HS-5 (cell line): ENCODE results near the gene STEAP1B.
"Not testable (repeated sequence)": the region's sequence is repeated elsewhere in the genome, so short reads cannot be mapped to it uniquely, and the experiment has no call there.

Experiments used
- DNase-seq: peaks from one replicate; pipeline ENCODE4 v3.0.0-alpha.2; 2012; ENCODE audit warnings: low read depth

The STEAP1B gene

DNA sequence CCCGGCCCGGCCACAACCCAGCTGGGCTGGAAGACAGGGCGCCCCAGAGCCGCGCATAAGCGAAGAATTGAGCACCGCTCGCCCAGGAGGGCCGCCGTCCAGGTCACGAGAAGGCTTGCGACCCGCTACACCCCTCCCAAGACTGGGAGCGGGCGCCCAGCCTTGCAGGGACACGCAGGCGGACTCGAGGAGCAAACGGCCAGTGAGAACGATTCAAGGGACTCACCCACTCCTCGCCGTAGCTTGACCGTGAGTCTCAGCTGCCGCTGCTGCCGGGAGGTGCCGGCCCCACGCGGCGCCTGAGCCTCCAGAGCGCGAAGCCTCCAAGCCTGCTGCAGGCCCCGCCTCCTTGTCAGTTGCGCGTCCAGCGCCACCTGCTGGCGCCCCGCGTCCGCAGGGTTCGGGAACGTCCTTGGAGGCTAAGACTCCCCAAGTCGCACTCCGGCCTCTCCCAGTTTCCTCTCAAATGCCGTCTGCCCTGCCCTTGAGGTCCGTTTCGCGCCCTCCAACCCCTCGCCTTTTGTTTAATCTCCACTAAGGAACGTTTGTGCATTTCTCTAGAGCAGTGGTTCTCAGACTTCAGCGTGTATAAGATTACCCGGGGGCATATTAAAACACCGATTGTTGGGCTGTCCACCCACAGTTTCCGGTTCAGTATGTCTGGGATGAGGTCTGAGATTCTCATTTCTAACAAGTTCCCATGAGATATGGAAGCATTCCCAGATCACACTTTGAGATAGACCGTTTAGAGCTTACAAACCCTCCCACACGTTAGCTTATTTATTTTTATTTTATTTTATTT is at the start of gene STEAP1B:
STEAP1B (minus strand) TSS at position 301 of the 802 bp plus-strand sequence. CDS start 5,333 bp downstream, outside the sequence.
- peak; percentile 93 for DNase-seq

DNA sequence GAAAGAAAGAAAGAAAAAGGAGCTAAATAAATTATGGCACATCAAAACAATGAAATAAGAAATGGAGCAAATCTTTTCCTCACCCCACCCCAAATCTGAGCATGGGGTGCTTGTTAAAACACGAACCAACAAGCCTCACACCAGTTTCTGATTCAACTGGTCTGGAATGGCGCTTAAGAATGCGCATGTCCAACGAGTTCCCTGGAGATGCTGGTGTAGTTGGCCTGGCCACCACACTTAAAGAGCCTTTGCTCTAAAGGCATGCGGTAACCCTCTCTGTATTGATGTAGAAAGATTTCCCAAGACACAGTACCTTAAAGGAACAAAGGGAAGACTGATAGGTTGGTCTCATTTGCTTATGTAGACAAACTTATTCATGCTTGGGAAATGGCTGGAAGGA is 49.1 kb upstream of the STEAP1B start:
- DNase-seq, result no peak

DNA sequence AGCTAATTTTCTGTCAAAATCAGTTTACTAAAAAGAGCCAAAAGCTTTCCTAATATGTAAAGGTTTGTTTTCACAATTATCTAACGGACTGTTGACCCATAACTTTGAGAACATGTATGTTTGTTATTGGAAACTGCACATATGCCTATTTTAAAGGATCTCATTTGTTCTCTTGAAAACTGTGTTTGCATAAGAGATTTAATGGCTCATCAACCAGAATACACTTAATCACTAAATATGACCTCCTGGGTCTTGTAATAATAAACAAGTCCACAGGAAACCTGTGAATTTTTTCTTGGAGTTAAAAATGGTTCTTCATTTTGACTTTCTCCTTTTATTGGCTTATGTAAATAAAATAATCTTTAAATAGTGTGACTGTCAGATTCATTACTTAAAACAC is 48.3 kb upstream of the STEAP1B start:
- DNase-seq, result no peak

DNA sequence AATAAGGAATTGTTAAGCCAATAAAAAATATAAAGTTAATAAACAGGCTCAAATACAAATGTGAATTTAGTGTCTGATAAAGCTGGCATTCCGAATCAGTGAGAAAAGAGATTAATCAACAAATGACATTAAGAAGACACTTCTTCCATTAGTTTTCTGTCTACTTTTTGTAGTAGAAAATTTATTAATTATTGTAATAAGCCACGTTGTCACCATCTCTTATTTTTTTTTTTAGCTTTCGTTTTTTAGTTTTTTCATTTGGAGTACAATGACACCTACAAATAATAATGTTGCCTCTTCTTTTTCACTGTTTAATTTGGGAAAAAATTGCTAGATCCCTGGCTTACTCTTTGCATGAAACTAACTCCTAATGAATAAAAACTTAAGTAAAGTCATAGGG is 46.8 kb upstream of the STEAP1B start:
- DNase-seq, result no peak

DNA sequence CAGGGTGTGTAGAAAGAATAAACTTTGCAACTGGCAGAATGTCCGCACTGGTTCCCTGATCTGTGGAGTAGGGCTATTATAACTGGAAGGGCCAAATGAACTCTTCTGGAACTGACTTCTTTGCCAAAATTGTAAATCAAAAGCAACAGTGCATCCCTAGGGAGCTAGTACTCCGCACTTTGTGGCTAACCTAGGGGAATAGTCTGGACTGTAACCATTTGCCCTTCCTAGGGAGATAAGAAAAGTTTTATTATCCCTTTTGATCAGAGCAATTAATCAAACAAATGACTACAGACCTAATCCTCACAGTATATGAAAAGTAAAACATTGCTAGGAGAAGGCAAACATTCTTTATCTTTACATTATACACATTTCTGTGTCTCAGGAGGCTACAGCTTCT is 45.5 kb upstream of the STEAP1B start:
- no peak for DNase-seq

DNA sequence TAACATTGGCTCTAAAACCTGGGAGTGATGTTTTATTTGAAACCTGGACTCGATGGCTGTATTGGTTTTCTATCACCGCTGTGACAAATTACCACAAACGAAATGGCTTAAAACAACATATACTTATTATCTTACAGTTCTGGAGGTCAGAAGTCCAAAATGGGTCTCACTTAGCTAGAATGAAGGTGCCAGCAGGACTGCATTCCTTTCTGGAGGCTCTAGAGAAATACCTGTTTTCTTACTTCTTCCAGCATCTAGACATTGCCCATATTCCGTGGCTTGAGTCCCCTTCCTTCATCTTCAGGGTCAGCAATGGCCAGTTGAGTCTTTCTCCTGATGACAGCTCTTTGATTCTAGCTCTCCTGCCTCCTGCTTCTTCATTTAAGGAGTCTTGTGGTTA is 44.3 kb upstream of the STEAP1B start:
- DNase-seq, result no peak

DNA sequence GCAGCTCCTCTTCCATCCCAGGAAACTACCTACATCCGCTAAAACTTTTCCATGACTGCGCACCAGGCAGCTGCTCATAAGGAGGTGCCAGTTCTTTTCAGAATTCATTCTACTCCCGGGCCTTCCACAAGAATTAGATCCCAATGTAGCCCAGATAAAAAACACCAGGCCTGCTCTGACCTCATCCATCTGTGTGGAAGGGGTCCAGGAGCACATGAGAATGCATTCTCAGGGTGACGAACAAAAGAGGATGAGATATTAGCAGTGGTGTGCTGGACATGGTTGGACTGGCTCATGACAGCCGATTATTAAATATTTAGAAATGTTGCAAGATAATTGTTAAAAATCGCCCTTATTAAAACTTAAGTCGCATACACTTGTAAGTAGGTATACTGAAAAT is 43.2 kb upstream of the STEAP1B start:
- DNase-seq, result no peak

DNA sequence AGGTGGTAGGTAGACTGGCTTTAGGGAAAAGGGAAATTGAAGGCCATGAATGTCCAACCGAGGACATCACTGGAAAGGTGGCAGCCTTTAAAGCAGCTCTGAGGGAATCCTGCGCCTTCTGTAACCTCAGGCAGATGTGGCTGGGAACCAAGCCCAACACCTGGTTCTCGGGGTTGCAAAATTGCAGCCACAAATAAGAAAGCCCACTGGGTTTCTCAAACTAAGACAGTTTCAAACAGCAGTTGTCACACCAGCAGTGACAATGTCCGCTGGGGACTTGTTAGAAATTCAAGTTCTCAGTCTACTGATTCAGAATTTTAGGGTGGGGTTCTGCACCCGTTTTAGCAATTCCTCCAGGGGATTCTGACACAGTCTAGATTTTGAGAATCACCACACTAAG is 42.7 kb upstream of the STEAP1B start:
- DNase-seq, result no peak

DNA sequence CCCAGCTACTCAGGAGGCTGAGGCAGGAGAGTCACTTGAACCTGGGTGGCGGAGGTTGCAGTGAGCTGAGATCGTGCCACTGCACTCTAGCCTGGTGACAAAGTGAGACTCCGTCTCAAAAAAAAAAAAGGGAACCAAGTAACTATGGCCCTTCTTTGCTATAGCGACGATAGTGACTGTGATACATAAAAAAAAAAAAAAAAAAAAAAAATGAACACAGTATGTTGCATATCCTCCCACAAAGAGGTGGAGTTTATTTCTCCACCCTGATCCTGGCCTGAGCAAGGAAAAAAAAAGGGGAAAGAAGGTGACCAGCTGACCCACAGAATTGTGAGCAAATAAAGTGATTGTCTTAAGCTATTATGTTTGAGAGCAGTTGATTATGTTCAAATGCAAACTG is 42.3 kb upstream of the STEAP1B start:
- DNase-seq, result no peak

DNA sequence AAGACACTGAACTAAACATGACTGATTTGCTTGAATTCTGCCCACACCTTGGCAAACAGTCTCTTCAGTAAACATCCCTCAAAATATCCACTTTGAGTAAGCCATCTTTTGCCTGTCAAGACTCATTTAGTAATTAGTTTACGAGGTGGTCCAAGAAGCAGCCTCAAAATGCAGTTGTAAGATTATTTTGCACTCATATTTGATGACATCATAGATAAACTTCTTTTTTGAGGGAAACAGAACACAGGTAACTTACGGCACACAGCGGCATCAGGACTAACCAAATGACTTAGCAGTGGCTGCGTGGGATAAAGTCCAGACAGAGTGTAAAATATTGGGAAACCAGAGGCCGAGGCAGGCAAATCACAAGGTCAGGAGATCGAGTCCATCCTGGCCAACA is 41.8 kb upstream of the STEAP1B start:
- no peak for DNase-seq

DNA sequence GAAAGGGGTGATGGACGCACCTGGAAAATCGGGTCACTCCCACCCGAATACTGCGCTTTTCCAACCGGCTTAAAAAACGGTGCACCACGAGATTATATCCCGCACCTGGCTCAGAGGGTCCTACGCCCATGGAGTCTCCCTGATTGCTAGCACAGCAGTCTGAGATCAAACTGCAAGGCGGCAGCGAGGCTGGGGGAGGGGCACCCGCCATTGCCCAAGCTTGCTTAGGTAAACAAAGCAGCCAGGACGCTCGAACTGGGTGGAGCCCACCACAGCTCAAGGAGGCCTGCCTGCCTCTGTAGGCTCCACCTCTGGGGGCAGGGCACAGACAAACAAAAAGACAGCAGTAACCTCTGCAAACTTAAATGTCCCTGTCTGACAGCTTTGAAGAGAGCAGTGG is 28.5 kb upstream of the STEAP1B start:
- not testable (repeated sequence) for DNase-seq

DNA sequence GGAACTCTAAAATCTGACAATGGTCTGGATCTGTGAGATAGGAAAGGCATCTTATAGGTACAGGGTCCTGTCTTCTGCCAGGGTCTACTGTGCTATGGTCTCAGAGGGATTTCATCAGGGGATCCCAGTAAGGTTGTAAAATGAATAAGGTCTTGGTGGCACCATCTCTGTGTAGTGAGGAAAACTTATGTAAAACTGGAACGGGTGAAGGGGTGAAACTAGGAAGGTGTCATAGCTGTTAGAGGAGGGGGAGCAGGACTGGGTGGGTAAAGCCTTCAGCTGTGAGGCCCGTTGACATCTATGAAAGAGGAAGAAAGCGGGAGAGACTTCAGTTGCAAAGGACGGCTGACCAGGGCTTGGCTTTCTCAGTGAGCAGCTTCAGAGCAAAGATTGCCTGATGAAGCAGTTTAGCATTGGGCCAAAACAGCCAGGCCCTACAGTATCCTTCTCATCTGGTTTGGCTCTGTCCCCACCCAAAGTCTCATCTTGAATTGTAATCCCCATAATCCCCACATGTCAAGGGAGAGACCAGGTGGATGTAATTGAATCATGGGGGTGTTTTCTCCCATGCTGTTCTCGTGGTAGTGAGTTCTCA is 24.5 kb upstream of the STEAP1B start:
- not testable (repeated sequence) for DNase-seq

DNA sequence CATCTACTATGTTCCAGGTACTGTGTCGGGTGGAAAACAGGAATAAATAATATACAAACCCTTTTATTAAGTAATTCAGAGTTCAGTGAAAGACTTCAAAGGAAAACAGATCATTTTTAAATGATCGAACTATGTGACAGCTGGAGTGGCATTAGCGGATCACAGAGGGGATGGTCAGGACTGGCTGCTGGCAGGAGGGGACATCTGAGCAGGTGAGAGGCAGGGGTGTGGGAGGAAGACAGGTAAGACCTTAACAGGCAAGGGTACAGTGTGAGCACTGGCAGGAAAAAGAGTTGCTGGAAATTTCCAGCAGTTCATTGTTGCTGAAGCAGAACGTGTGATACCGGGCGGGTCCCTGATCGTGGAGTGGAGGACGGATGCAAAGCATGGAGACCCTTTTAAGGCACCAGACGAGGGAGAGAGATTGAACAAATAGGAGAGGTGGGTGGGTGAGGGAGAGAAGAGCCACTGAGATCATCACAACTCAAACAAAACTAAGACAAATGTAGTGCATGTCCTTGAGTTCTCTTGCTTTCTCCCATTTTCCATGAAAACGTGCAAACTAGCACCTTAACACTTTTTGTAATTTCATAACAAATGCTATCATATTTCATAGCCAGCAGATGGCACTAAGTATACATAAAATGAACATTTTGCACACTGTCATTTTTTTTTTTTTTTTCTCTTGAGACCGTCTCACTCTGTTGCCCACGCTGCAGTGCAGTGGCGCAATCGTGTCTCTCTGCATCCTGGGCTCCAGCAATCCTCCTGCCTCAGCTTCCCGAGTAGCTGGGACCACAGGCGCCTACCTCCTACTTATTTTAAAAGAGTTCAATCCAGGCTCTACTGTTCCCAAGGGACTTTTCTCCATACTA is 23.7 kb upstream of the STEAP1B start:
- peak; percentile 16 for DNase-seq

DNA sequence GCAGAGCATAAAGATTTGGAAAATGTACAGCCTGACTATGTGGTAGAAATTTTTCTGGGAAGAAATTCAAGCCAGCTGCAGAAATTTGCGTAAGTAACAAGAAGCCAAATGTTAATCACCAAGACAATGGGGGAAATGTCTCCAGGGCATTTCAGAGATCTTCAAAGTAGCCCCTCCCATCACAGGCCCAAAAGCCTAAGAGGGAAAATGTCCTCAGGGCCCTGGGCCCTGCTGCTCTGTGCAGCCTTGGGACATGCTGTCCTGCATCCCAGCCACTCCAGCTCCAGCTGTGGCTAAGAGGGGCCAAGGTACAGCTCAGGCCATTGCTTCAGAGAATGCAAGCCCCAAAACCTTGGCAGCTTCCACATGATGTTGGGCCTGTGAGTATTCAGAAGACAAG is 19.6 kb upstream of the STEAP1B start:
- not testable (repeated sequence) for DNase-seq

DNA sequence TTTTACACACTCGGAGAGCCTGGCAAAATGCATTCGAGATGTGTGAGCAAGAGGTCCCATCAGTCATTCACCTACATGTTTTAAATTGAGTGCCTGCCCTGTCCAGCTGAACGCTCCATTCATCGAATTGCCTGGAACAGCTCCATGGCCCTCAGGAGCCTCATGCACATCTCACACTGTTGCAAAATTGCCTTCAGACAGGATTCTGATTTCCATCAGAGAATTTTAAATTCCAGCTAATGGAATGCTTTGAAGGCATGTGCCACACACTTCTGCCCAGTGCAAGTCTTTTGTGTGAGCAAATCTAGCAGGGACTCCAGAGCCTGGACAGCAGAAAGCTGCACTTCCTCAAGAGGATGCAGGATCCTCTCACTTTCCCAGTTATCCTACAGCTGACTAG is 17.0 kb upstream of the STEAP1B start:
- not testable (repeated sequence) for DNase-seq

DNA sequence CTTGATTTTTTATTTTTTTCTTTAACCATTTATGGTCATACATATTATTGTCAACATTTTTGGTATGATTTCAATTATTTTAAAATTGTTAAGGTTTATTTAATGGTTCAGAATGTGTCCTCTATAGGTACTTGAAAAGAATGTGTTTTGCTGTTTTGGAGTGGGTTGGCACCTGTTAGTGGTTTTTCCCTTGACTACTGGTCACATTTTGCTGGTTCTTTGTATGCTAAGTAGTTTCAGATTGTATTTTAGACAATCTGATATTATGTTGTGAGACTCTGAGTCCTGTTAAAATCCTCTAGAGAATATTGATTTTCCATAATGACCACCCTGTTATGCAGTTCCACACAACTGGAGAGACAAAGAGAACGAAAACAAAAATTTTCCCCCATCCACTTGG is 15.0 kb upstream of the STEAP1B start:
- not testable (repeated sequence) for DNase-seq

DNA sequence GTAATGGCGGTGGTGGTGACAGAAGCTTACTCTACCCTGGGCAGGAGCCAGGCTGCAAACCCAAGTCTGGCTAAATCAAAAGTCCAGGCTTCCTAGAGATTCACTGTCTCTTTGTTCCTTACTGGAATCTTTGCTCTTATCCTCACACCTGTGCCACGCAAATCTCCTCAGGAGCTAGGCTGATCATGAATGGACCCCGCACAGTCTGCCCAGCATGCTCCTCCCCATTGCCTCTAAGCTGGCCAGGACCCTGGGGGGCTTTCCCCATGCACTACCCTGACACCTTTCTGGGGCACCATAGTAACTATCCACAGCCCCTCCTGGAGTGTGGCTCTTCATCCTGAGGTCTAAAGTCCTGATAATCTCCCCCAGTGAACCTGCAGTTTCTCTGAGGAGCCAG is 7.3 kb upstream of the STEAP1B start:
- DNase-seq, result not testable (repeated sequence)

DNA sequence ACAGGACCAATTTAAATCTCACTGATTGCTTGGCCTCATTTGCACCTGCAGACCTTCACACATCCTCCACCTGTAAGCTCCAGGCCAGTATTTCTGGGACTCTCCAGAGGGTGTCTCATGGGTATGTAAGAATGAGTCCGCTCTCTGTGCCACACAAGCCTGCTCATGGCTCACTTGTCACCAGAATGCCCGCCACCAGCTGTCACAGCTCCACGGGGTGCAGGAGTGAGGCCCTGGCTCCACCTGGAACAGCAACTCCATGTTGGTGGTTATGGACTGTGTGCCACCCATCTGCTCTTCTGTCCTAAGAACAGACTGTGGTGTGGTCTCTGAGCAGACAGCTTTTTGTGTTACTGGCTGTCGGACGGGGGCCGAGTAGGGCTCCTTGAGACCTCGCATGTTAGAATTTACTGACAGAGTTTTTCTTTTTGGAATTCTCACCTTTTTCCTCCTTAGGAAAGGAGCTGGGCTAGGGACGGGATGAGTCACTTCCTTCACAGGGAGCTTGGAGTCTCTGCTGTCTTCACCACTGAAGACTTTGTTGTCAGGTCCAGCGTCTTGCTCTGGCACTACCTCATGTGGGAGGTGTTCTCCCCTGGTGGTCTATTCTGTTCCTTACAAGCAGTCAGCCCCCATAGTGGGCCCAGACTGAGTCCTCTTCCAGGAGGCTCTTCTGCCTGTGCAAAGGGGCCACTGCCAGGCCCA is 6.5 kb upstream of the STEAP1B start:
- DNase-seq, result not testable (repeated sequence)

DNA sequence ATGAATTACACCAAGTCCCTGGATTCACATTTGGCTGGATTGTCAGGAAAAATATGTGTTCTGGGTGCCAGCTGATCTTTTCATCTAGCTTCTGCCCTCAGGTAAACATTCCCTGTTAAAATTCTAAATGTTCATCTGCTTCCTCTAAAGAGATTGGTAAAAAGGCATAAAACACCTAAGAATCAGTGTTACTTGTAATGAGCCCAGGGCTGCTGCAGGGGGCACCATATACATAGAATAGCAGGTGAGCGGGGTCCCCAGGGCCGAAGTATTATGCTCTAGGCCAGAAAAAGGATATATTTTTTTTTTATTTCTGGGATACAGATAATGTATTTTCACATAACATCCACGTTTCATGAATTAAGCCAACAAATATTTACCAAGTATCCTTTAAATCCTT is 4.5 kb upstream of the STEAP1B start:
- DNase-seq, result not testable (repeated sequence)

DNA sequence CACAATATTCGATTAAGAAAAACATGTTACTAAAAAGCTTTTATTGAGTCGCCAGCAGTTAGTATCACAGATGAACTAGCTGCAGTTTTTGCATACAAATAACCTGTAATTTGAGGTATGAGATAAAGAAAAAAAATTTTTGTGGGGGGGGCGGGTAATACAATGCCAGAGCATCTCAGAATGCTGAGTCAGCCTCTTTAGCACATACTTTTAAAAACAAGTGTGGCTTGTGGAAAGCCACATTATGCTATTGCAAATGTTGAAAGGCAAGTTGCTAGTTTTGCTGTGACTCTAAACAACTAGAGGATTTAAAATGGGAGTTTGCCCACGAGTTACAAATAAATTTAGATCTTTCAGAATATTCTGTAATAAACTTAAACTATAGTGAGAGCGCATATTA is 2.1 kb upstream of the STEAP1B start:
- DNase-seq, result not testable (repeated sequence)

DNA sequence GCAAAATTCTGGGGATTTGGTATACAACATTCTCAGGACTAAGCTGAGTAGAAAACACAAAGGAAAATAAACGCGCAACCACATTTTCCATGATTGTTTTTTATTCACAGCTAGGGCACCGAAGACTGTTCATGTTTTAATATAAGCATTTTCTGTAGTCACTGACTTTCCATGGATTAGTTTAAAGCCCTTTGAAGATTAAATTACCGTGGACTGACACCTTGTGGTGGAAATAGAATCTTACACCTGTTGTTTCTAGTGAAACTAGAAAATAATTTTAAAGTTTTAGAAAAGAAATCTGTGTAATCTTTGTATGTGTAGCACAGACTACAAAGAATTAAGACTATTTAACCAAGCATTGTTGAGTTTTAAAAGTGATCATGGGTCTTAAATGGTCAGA is 1.3 kb upstream of the STEAP1B start:
- not testable (repeated sequence) for DNase-seq

DNA sequence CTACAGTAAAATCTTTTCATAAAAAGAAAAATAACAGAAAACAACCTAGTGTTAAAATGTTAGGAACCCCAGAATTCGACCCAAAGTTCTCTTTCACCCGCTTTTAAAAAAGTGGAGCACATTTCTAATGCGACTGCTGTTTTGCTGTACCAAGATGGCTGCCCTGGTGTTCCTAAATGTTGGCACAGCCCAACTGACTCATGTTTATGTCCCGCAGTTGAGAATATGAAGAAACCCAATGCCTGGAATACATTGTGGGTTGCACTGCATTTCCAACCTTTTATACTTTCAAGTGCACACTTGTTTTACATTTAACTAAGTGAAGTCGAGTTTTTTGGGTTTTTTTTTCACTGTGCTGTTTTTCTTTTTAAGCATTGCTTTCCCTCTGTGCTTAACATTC is 944 bp downstream of the STEAP1B start:
- peak; percentile 54 for DNase-seq
